ENCODE data around the gene IGFL3. TPM values are rescaled to one million over a fixed set of nuclear protein-coding genes. Genes with fewer than 3 reads are reported as not detected.

The IGFL3 gene
- total RNA-seq, 2 donors from 2014 or later, result not detected

- Histone ChIP-seq H3K4me3 (no peak overlapping the region), H3K9me3 (no peaks in the 10 kb centered on the region), H3K4me1 (no peaks in the 10 kb centered on the region), H3K36me3 (no peaks in the 10 kb centered on the region), H3K27me3 (peaks cover 18% of the 10 kb centered on the region), H3K27ac (no peak overlapping the region), H3K9ac (ENCODE audit: low read depth in 2 of 2, low read length in 2 of 2) (no peak overlapping the region)
- intact Hi-C loops (cut with DNase I), result loop anchor here (2.0 kb wide), 2 partner anchors 49 to 113 kb away; no protein-coding TSS in a partner anchor
- TF ChIP-seq CTCF (IDR thresholded peaks at IDR 0.05), result no peak
- DNase-seq, result no peak
Observed at GRCh38 chr19:46077815-46078167, 46.7 kb downstream of the IGFL3 start.

DNA sequence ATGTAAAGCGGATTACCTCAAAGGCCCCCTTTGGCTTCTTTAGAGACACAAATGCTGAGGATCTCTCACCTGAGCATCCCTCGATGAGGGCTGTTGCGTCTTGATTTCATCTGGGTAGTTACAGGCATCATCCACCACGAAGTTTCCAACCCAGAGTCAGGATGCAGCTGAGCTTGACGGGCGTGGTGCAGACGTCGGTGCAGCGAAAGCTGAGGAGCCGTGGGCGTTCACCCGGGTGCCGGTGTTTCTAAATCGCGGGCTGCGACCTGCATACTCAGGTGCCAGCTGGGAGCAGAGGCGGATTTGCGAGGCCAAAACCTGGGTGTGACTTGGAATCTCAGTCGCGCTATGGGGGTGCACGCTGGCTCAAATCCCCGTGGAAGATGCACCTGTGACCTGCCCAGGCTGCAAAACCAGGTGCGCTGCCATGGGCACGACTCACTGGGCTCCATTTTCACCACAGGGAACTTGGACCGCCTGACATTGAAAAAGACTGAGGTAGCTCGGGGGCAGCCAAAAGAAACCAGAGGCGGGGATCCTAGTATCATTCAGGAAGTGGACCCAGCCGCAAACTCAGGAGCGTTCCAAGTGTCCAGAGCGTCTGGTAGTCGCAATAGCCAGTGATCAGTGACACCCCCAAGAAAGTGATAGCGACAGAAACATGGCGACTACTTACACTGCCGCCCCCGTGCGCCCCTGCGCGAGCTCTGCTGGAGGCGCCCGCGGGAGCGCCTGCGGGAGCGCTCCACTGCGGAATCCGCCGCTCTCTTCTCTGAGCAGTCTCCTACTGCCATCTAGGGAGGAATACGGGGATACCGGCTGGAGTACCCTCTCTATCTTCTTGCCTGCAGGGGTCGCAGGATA, 47.3 kb downstream of the IGFL3 start:
- Histone ChIP-seq H3K27me3 (peaks cover 18% of the 10 kb centered on the region), H3K36me3 (no peaks in the 10 kb centered on the region), H3K4me3 (peak overlapping the region; percentile 6), H3K27ac (no peak overlapping the region), H3K9me3 (no peaks in the 10 kb centered on the region), H3K4me1 (no peaks in the 10 kb centered on the region), H3K9ac (ENCODE audit: low read depth in 2 of 2, low read length in 2 of 2) (no peak overlapping the region)
- peak; percentile 68 for DNase-seq
- TF ChIP-seq CTCF (IDR thresholded peaks at IDR 0.05), result peak; percentile 74
- intact Hi-C loops (cut with DNase I), result loop anchor here (2.0 kb wide), 2 partner anchors 48 to 114 kb away; no protein-coding TSS in a partner anchor

DNA sequence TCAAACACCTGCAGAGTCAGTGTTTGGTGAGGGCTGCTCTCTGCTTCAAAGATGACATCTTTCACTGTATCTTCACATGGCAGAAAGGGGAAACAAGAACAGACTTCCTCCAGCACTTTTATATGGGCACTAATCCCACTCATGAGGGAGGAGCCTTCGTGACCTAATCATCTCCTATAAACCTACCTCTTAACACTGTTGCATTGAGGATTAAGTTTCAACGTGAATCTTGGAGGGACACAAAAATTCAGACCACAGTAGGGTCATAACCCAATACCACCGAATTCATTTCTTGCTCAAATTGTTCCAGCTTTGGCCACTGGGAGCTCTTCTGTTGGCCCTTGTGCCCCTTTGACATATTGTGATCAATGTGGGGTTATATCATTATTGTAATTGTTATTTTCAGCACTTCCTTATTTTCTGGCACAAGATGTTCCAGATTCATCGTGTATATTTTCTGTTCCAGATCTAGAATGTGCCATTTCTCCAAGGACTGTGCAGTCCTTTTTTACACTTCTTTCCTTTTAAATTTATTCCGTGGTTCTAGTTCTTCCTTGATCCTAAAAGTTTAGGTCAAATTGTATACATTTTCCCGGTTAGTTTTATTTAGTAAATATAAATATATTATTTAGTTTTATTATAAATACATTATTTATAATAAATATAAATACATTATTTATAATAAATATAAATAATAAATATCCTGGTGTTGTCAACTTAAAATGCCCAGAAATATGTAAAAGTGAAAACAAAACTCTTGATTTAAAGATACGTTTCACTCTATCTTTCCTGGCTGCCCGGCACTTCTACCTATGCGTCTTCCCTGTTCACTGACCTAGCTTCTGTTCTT, 48.2 kb downstream of the IGFL3 start:
- Histone ChIP-seq H3K36me3 (no peaks in the 10 kb centered on the region), H3K9me3 (no peaks in the 10 kb centered on the region), H3K4me3 (no peak overlapping the region), H3K27me3 (peaks cover 18% of the 10 kb centered on the region), H3K27ac (no peak overlapping the region), H3K4me1 (no peaks in the 10 kb centered on the region), H3K9ac (ENCODE audit: low read depth in 2 of 2, low read length in 2 of 2) (no peak overlapping the region)
- intact Hi-C loops (cut with DNase I), result loop anchor here (2.0 kb wide), 2 partner anchors 47 to 115 kb away; no protein-coding TSS in a partner anchor
- DNase-seq, result no peak
- TF ChIP-seq CTCF (IDR thresholded peaks at IDR 0.05), result no peak

DNA sequence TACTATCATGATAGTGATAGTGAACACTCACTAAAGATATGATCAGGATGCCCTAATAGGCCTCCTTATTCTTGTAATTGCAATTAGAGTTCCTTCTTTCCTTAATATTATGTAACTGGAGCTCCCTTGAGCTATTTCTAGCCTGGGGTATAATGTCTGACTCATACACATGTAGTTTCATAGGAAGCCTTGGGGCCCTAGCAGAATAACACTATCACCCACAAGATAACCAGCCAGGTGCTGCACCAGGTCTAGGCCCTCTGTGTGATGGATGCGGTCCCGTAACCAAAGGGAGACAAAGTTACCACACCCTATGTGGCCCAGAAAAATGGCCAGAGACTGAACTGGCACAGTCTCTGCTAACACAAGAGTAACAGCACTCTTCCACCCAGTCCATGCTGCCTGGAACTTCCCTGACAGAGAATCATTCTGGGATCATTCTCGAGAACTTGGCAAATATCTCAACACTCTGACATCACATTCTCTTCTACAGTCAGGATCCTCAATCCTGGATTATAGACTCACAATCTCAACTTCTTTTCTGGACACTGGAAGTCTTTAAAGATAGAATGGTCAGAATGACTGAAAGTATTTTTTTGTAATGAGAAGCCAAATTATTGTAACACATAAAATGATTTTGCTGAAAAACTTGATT, 51.1 kb downstream of the IGFL3 start:
- DNase-seq, result no peak
- Histone ChIP-seq H3K9me3 (no peaks in the 10 kb centered on the region), H3K4me3 (no peak overlapping the region), H3K27ac (no peak overlapping the region), H3K4me1 (no peaks in the 10 kb centered on the region), H3K9ac (ENCODE audit: low read depth in 2 of 2, low read length in 2 of 2) (no peak overlapping the region), H3K36me3 (no peaks in the 10 kb centered on the region), H3K27me3 (peaks cover 18% of the 10 kb centered on the region)
- intact Hi-C loops (cut with DNase I), result no loop called here
- TF ChIP-seq CTCF (IDR thresholded peaks at IDR 0.05), result no peak

Other genes with a start within 250 kb of the IGFL3 start
- 10 to 100 TPM; 20.3 to 29.7 TPM for gene IRF2BP1, start 238.5 kb downstream of the IGFL3 start, total RNA-seq
- gene MYPOP, start 222.1 kb downstream of the IGFL3 start, total RNA-seq, result 1 to 10 TPM; 8.9 to 9.0 TPM
- not detected for gene NANOS2, start 209.9 kb downstream of the IGFL3 start, total RNA-seq
- 1 to 10 TPM in 1 of 2 donors, under 1 TPM in 1; 0.72 to 1.1 TPM for gene NOVA2, start 150.8 kb downstream of the IGFL3 start, total RNA-seq
- gene CCDC61, start 129.2 kb downstream of the IGFL3 start, total RNA-seq, result 10 to 100 TPM; 14.4 to 32.2 TPM
- not detected for gene PGLYRP1, start 101.6 kb downstream of the IGFL3 start, total RNA-seq
- not detected for gene IGFL4, start 83.7 kb downstream of the IGFL3 start, total RNA-seq
- gene IGFL2, start 23.6 kb upstream of the IGFL3 start, total RNA-seq, result 1 to 10 TPM in 1 of 2 donors, not detected in 1; 2.5 TPM
- not detected for gene IGFL1, start 105.1 kb upstream of the IGFL3 start, total RNA-seq
- gene HIF3A, start 172.4 kb upstream of the IGFL3 start, total RNA-seq, result 1 to 10 TPM; 5.7 to 7.1 TPM
- 10 to 100 TPM; 46.0 to 87.5 TPM for gene PPP5C, start 222.4 kb upstream of the IGFL3 start, total RNA-seq

Measured in colonic mucosa (tissue), 4 donors.